Cerebellar cortex (tissue), 1 donor: ENCODE results near the gene SEMA6A.
A peak's percentile ranks its signal among the peaks of the same experiment; 100 is the strongest.

Experiments
- DNase-seq: peaks from one replicate; pipeline ENCODE4 v3.0.0-alpha.2; 2015; ENCODE audit warnings: low spot score

SEMA6A gene

DNA sequence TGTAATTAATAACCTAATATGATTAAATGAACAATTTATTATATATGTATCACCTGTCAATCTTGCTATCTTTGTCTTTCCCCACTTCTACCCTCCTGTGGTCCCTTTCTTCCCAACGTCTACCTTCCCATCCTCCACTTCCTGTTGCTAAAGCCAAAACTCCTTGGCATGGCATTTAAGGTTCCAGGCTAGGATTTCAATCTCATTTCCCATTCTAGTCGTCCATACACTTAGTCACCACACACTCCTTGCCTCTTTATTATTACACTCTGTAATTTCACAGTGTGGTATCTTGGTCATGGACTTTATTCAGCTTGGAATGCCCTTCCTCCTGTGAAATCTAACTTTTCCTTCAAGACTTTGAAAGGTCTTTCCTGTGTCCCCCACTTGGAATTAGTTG lies 115.3 kb downstream of the SEMA6A start:
- no peak for DNase-seq

DNA sequence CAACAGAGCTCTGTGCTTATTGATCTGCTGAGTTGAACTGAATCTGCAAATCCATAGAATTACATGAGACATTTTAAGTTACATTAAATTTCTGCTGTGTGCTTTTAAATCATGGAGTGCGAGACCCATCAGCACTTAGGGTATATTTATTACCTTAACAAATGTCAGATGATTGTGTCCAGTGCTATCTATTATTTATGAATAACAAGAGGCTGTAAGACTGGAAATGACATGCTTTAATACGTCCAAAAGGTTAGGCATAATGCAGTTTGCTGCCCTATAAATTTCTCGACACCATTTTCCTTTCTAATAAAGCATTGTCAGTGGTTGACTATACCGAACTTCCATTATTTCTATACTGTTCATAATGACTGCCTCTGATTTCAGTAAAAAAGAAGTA lies 117.6 kb downstream of the SEMA6A start:
- DNase-seq = no peak

- DNase-seq = no peak
Observed at GRCh38 chr5:116456036-116456435, 118.6 kb downstream of the SEMA6A start.

GRCh38 chr5:116455061-116455460 lies 119.6 kb downstream of the SEMA6A start:
- no peak for DNase-seq

DNA sequence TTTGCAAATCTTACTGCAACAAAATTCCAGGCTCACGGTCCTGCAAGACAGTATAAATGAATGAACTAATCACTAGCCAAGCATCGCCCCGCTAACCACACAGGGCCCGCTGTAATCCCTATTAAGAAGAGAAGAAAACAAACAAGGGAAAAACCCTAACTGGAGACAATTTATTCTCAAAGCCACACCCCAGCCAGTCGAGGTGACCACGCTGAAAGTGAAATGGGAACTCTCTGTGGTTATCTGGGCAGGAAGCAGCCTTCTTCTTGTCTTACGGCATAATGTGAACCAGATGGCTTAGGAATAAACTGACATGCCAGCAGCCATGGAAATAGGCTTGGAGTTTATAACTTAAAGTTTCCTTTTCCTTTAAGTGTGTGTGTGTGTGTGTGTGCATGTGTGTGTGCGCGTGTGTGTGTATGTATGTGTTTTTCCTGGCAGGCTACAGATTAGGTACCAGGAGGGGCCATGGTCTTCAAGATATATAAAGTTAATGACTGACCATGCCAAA lies 120.2 kb downstream of the SEMA6A start:
- no peak for DNase-seq

- no peak for DNase-seq
Observed at GRCh38 chr5:116453988-116454411, 120.6 kb downstream of the SEMA6A start.

DNA sequence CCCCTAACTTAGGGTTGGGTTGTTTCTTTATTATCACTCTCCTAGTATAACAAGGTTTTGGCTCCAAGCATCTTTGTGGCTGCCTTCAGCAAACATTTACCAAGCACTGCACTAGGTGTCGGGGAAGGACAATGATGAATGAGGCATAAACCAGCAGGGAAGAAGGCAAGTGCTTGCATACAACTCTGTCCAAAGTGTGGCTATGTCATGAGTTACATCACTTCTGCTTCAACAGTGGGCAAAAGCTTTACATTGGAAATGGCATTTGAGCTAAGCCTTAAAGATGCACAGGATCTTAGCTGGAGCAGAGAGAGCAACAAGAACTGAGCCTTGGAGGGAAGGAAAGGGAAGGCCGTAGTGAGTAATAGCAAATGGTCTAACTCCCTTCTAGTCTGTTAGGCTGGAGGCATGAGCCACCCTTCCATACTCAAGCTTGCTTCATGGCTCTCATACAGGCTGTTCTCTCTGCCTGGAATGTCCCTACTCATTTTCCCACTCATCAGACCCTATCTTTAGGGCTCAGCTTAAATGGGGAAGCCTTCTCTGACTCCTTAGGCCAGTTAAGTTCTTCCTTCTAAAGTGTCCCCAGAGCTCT lies 121.8 kb downstream of the SEMA6A start:
- DNase-seq = no peak

- no peak for DNase-seq
Observed at GRCh38 chr5:116451905-116452450, 122.6 kb downstream of the SEMA6A start.

GRCh38 chr5:116451066-116451465 lies 123.6 kb downstream of the SEMA6A start:
- no peak for DNase-seq

GRCh38 chr5:116449458-116449857 lies 125.2 kb downstream of the SEMA6A start:
- DNase-seq = no peak

- DNase-seq = no peak
Observed at GRCh38 chr5:116448870-116449427, 125.7 kb downstream of the SEMA6A start.

GRCh38 chr5:116448450-116448849 lies 126.2 kb downstream of the SEMA6A start:
- no peak for DNase-seq

DNA sequence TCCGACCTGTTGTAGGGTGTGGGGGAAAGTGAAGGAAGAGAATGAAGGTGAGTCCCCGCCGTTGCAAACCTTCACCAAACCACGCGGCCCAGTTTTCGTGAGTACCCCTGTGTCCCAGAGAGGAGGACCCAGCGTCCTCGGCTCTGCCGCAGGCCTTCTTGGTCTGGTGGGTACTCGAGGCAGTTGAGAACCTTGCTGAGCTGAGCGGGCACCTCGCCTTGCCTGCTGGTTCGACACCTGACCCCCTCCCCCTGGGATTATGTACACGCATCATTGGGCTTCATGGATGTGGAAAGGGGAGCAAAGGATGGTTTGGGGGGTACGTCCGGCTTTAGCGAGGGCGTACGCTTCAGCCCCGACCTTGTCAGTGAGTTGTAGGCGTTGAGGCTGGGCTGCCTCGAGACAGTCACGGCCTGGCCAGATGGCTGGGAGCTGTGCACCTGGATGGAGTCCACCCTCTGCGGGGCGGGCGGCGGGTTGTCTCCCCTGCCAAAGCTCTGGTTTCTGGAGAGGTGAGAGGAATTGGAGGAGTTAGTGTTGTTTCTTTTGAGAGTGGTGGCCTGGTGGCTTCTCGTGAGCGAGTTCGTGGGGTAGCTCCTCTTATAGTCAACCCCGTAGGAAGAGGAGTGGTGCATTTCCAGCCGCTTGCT lies 128.1 kb downstream of the SEMA6A start:
- DNase-seq = peak; percentile 79

GRCh38 chr5:116445311-116445710 lies 129.3 kb downstream of the SEMA6A start:
- DNase-seq = no peak

DNA sequence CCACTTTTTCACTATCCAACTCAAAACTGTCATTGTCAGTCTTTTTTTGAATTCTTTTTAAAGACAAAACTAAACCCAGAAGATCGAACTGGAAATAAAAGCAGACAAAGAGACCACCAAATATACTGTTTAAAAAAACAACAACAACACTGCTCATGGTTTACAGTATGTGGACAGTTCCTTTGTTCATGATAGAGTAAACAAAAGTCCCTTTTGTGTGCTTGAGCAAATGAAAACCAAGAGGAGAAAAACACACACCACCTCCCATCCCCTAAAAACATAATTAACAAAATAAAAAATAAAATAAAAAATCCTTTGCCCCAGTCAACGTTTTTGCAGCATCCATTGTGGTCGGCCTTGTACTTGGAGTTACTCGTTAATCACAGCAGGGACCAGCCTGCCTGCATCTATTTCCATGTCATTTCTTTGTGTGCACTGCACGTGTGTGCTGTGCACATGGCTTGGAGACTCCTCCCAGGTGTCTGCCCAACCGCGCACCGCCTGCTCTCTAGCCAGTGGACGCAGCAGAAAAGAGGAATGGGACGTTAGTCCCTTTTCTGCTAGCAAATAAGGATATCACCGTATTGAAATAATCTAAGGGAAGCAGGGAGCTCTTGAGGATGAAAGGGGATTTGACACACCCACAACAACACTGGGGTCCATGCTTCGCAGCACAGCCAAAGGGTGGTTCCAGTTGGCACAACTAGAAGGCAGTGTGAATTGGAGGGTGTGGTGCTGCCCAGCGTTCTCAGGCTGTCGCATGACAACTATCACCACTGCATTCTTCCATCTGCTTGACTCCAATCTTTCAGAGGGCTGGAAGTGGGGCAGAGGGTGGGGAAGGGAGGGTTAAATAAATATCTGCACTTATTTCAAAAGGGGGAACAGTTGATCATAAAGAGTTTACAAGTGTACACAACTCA lies 130.0 kb downstream of the SEMA6A start:
- DNase-seq = no peak

GRCh38 chr5:116442931-116443551 lies 131.6 kb downstream of the SEMA6A start:
- DNase-seq = no peak

GRCh38 chr5:116442095-116442534 lies 132.5 kb downstream of the SEMA6A start:
- DNase-seq = peak; percentile 98

GRCh38 chr5:116441223-116441622 lies 133.4 kb downstream of the SEMA6A start:
- no peak for DNase-seq

GRCh38 chr5:116440457-116441001 lies 134.1 kb downstream of the SEMA6A start:
- no peak for DNase-seq

GRCh38 chr5:116439905-116440304 lies 134.7 kb downstream of the SEMA6A start:
- DNase-seq = no peak

DNA sequence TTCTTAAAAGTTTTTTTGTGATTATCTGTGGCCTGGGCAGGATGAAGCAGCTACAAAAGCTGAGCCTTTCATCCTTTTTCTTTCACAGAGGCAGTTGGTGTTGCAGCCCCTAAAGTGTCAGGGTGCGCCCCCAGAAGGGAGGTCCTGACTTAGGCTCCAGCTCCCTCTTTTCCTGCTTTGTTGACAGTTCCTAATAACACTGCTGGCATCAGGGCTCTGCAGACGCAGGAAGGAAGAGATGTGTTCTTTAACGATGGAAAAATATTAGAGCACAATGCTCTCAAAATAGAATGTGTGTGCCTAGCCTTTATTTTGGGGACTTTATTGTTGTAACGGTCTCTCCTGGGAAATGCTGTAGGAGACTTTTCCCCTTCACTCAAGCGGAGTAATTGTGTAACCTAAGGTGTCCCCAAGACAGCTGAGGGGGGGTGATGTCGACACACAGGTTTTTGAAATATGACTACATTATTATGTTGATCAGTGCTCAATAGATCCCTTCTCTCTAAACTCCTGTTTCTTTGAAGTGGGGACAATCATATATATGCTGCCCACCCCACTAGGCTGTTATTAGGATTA lies 135.6 kb downstream of the SEMA6A start:
- DNase-seq = no peak
